Stomach (tissue), 9 donors: ENCODE measurements around the gene TTC28. TPM values are rescaled to one million over a fixed set of nuclear protein-coding genes. Genes with fewer than 3 reads are reported as not detected.

Experiments used
- DNase-seq, 2 donors: peaks; one replicate each; pipeline versions ENCODE4 v3.0.0 to v3.0.0-alpha.2; 2013 to 2019
- H3K27ac ChIP-seq, 5 donors: fragments of 200-600 bp in 4 of 5; sonication (generic) in 4 of 5; one replicate each; pipeline ENCODE4 v1.5.1; 2013 to 2019; ENCODE audit warnings: mild to moderate bottlenecking in 1 of 5, moderate library complexity in 1 of 5
- H3K27me3 ChIP-seq, 3 donors: fragments of 200-600 bp; sonication (generic); one replicate each; pipeline ENCODE4 v1.5.1; 2017 to 2019; ENCODE audit warnings: mixed run types in 1 of 3
- H3K36me3 ChIP-seq, 4 donors: fragments of 200-600 bp; sonication (generic); 1 replicate in 3 of 4; 2 replicates in 1 of 4; pipeline ENCODE4 v1.5.1; 2016 to 2019
- H3K4me1 ChIP-seq, 4 donors: fragments of 200-600 bp; sonication (generic); one replicate each; pipeline ENCODE4 v1.5.1; 2016 to 2019
- H3K4me3 ChIP-seq, 4 donors: fragments of 200-600 bp; sonication (generic) in 3 of 4; one replicate each; pipeline ENCODE4 v1.5.1; 2016 to 2019; ENCODE audit warnings: mild to moderate bottlenecking in 1 of 4
- H3K9me3 ChIP-seq, 4 donors: fragments of 200-600 bp; sonication (generic); one replicate each; pipeline ENCODE4 v1.5.1; 2016 to 2019
- CTCF ChIP-seq, 7 experiments: fragments of 450-650 bp in 4 of 7; fragments of 200-600 bp in 3 of 7; sonication (generic) in 3 of 7; IDR thresholded peaks; one replicate each; pipeline ENCODE4 v1.5.1; 2016 to 2019; ENCODE audit warnings: antibody characterized with exemption in 7 of 7, control low read depth in 2 of 7, mild to moderate bottlenecking in 1 of 7
- EP300 ChIP-seq: sonication (generic); formaldehyde crosslinking; IDR thresholded peaks from one replicate; pipeline ENCODE4 v1.6.1; 2017; ENCODE audit warnings: antibody characterized with exemption
- POLR2A ChIP-seq, 4 donors: fragments of 450-650 bp; IDR thresholded peaks; one replicate each; pipeline ENCODE4 v1.6.1; 2016; ENCODE audit warnings: antibody characterized with exemption in 4 of 4, control low read depth in 2 of 4, mild to moderate bottlenecking in 1 of 4, moderate library complexity in 1 of 4
- POLR2AphosphoS5 ChIP-seq, 3 donors: sonication (generic); formaldehyde crosslinking; IDR thresholded peaks; one replicate each; pipeline ENCODE4 v1.6.1; 2016; ENCODE audit warnings: antibody characterized with exemption in 3 of 3
- WGBS, 5 donors: extraction: QIAGEN DNeasy Blood & Tissue Kit in 3 of 5; methylation state at CpG; one replicate each; pipeline versions ENCODE4 v1.1.5 to v1.1.7; 2013 to 2018; 5-methylcytosine and 5-hydroxymethylcytosine counted together
- intact Hi-C: fragments of 100-400 bp; cut with DNase I; formaldehyde crosslinking; loops from one replicate; pipeline ENCODE4 v1.15.1; 2023; ENCODE audit warnings: low total_unique reads
- polyA plus RNA-seq, 3 donors: library from polyadenylated mRNA; stranded (reverse); fragments of 200-250 nt; gene quantifications; one replicate each; pipeline ENCODE4 v1.2.3, GENCODE V29; 2013
- total RNA-seq, 5 donors: library from RNA; depleted of rRNA; stranded (reverse); fragments of >200 nt; gene quantifications; one replicate each; pipeline versions ENCODE4 v1.1.0 to v1.2.3, GENCODE V29; 2014 to 2016
- donor health status: healthy with polysubstance abuse.
- donor health status: Bipolar disorder and iron deficiency.
- donor health status: healthy.

TTC28 gene
- total and polyA plus RNA-seq, 8 donors = 1.7 to 53.4 (median 24.6) TPM

DNA sequence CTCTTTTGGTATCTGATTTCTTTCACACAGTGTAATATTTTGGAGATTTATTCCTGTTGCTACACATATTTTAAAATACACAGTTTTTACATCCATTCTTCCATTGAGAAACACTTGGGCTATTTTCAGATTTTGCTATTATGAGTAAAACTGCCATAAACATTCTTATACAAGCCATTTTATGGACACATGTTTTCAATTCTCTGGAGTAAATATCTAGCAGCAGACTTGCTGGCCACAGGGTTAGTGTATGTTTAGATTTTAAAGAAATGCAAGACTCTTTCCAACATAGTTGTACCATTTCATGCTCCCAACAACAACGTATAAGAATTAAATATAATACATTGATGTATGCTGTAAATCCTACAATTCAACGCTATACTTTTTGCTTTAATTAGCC lies 399.8 kb downstream of the TTC28 start:
- H3K36me3 ChIP-seq = no peaks in the 10 kb centered on the region
- no peaks in the 10 kb centered on the region for H3K9me3 ChIP-seq
- intact Hi-C loops = no loop called here
- no peak for DNase-seq
- no peak overlapping the region for H3K27ac ChIP-seq
- WGBS, 5 donors = 88 to 94% (median 91%) methylated on average over 2 of the region's 2 CpGs
- H3K27me3 ChIP-seq = no peaks in the 10 kb centered on the region
- TF ChIP-seq POLR2AphosphoS5 (IDR thresholded peaks at IDR 0.05) (no peak), CTCF (IDR thresholded peaks at IDR 0.05) (no peak), EP300 (no peak), POLR2A (IDR thresholded peaks at IDR 0.05) (no peak)
- no peaks in the 10 kb centered on the region for H3K4me1 ChIP-seq
- no peak overlapping the region for H3K4me3 ChIP-seq

DNA sequence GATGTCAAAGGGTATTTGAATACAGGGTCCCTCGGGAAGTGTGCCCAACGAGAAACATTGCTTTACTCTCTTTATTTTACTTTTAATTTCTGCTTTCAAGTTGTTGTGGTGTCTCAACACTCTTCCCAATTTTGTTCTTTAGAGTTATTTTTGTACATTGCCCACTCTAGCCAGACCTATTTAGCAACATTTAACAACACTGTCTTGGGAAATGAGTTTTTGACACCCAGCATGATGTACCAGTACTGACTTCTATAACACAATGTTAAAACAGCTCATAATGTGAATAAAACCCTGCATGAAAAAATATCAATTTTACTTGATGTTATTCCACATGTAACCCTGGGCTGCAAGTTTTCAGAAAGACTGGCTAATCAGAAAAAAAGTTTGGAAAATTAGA lies 410.4 kb downstream of the TTC28 start:
- intact Hi-C loops = no loop called here
- H3K27me3 ChIP-seq = no peaks in the 10 kb centered on the region
- peaks cover 0 to 18% (median 6%) of the 10 kb centered on the region in 4 donors for H3K4me1 ChIP-seq
- no peaks in the 10 kb centered on the region for H3K9me3 ChIP-seq
- no peak overlapping the region for H3K27ac ChIP-seq
- H3K4me3 ChIP-seq = no peak overlapping the region
- no peak for DNase-seq
- 86 to 98% (median 90%) methylated on average over 2 of the region's 2 CpGs for WGBS, 5 donors
- H3K36me3 ChIP-seq = no peaks in the 10 kb centered on the region
- TF ChIP-seq POLR2AphosphoS5 (IDR thresholded peaks at IDR 0.05) (no peak), EP300 (no peak), CTCF (IDR thresholded peaks at IDR 0.05) (no peak), POLR2A (IDR thresholded peaks at IDR 0.05) (no peak)

DNA sequence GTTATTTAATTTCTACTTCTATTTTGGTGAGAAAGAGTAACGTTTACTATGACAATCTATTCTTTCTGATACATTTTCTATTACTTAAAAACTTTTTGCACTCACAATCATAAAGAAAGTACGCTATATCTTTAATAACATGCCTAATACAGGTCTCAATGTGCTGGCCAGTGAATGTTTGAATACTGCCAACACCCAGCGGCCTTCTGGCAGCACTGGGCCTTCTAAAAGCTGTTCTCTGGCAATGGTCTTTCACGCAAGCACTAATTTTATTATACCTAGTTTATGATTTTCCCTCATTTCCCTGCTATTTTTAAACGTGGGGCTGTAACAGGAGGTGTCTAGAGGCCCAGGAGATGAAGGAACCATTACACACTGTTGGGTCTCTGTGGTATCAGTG lies 410.8 kb downstream of the TTC28 start:
- Histone ChIP-seq H3K4me3 (no peak overlapping the region), H3K36me3 (no peaks in the 10 kb centered on the region), H3K4me1 (peaks cover 0 to 18% (median 6%) of the 10 kb centered on the region in 4 donors), H3K27me3 (no peaks in the 10 kb centered on the region), H3K9me3 (no peaks in the 10 kb centered on the region), H3K27ac (no peak overlapping the region)
- TF ChIP-seq POLR2AphosphoS5 (IDR thresholded peaks at IDR 0.05) = no peak
- no peak for DNase-seq
- 65 to 83% (median 70%) methylated on average over 5 of the region's 5 CpGs for WGBS, 5 donors
- intact Hi-C loops = no loop called here

- Histone ChIP-seq H3K27me3 (no peaks in the 10 kb centered on the region), H3K9me3 (no peaks in the 10 kb centered on the region), H3K4me1 (peaks cover 0 to 18% (median 6%) of the 10 kb centered on the region in 4 donors), H3K36me3 (no peaks in the 10 kb centered on the region), H3K27ac (no peak overlapping the region), H3K4me3 (no peak overlapping the region)
- DNase-seq = no peak
- TF ChIP-seq POLR2A (IDR thresholded peaks at IDR 0.05) (no peak), EP300 (no peak), CTCF (IDR thresholded peaks at IDR 0.05) (no peak), POLR2AphosphoS5 (IDR thresholded peaks at IDR 0.05) (no peak)
- intact Hi-C loops = no loop called here
- WGBS, 5 donors = 71 to 87% (median 79%) methylated on average over 3 of the region's 3 CpGs
Measured at GRCh38 chr22:28268171-28268570, 411.5 kb downstream of the TTC28 start.

DNA sequence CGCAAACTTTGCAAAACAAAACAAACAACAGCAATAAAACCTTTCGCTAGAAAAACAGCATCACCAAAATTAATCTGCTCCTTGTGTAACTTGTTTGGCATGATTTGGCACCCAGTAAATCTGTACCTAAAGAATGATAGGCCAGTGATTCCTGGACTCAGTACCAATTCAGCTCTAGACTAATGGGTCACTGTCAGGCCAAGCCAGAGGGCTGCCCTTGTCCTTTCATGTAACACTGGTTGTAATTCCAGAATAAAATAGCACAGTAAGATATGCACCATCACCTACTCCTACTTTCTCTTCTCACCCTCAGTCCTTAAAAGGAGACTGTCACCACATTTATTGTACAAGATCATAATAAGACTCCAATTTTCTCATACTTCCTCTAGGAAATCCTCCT lies 419.0 kb downstream of the TTC28 start:
- Histone ChIP-seq H3K4me3 (no peak overlapping the region), H3K27me3 (no peaks in the 10 kb centered on the region), H3K4me1 (no peaks in the 10 kb centered on the region), H3K27ac (no peak overlapping the region), H3K9me3 (no peaks in the 10 kb centered on the region), H3K36me3 (no peaks in the 10 kb centered on the region)
- intact Hi-C loops = no loop called here
- 87 to 95% (median 90%) methylated on average over 2 of the region's 2 CpGs for WGBS, 5 donors
- TF ChIP-seq POLR2AphosphoS5 (IDR thresholded peaks at IDR 0.05) (no peak), EP300 (no peak), POLR2A (IDR thresholded peaks at IDR 0.05) (no peak), CTCF (IDR thresholded peaks at IDR 0.05) (no peak)
- no peak for DNase-seq
